22Rv1 (cell line): ENCODE results near the gene SH3BP4.

Source experiments
- H3K27ac ChIP-seq: fragments of 450-650 bp; 2 replicates; pipeline ENCODE4 v1.5.1; 2017
- CTCF ChIP-seq: fragments of 450-650 bp; IDR thresholded peaks from 2 replicates; pipeline ENCODE4 v1.5.1; 2017; ENCODE audit warnings: mild to moderate bottlenecking
- ZFX ChIP-seq: fragments of 450-650 bp; IDR thresholded peaks from 2 replicates; pipeline ENCODE4 v1.6.1; 2017; ENCODE audit warnings: antibody characterized with exemption, borderline replicate concordance

SH3BP4 gene

GRCh38 chr2:234951664-234952269 lies at the start of gene SH3BP4:
Gene SH3BP4, plus strand, starts transcription at chr2:234952017. Its CDS starts 82,986 bp downstream, at chr2:235035003.
- TF ChIP-seq CTCF = peak; percentile 23
- TF ChIP-seq ZFX = no peak
- H3K27ac ChIP-seq = 0 out of 2 replicates have a peak within 1 kb of the TSS, but pooled peaks have one; percentile 10

- no peak overlapping the region for H3K27ac ChIP-seq
- TF ChIP-seq ZFX (no peak), CTCF (no peak)
Observed at GRCh38 chr2:234904785-234905184, 47.0 kb upstream of the SH3BP4 start.

GRCh38 chr2:234905547-234906265 lies 46.1 kb upstream of the SH3BP4 start:
- no peak for TF ChIP-seq ZFX
- H3K27ac ChIP-seq = no peak overlapping the region

- no peak overlapping the region for H3K27ac ChIP-seq
Observed at GRCh38 chr2:234910186-234910679, 41.6 kb upstream of the SH3BP4 start.

GRCh38 chr2:234911271-234911670 lies 40.5 kb upstream of the SH3BP4 start:
- no peak overlapping the region for H3K27ac ChIP-seq
- no peak for TF ChIP-seq CTCF
- TF ChIP-seq ZFX = no peak

More at GRCh38 chr2:234910186-234910679, 41.6 kb upstream of the SH3BP4 start:
- TF ChIP-seq ZFX = no peak
- no peak for TF ChIP-seq CTCF

- no peak for TF ChIP-seq ZFX
- no peak for TF ChIP-seq CTCF
- H3K27ac ChIP-seq = no peak overlapping the region
Observed at GRCh38 chr2:234912437-234912836, 39.4 kb upstream of the SH3BP4 start.

GRCh38 chr2:234913208-234913626 lies 38.6 kb upstream of the SH3BP4 start:
- TF ChIP-seq ZFX (no peak), CTCF (no peak)
- H3K27ac ChIP-seq = no peak overlapping the region
